Adrenal gland (tissue), 12 donors: ENCODE data around the gene RPL22. TPM values are rescaled to one million over a fixed set of nuclear protein-coding genes. Genes with fewer than 3 reads are reported as not detected.

Experiments
- DNase-seq, 7 donors: peaks; one replicate each; pipeline ENCODE4 v3.0.0-alpha.2; 2019 to 2020
- H3K27ac ChIP-seq, 5 donors: fragments of 200-600 bp; sonication (generic) in 4 of 5; 1 replicate in 3 of 5; 2 replicates in 2 of 5; pipeline versions ENCODE4 v1.5.1 to v1.8.0; 2016 to 2020; ENCODE audit warnings: mild to moderate bottlenecking in 1 of 5
- H3K27me3 ChIP-seq: fragments of 200-600 bp; 2 replicates; pipeline ENCODE4 v1.8.0; 2021
- H3K36me3 ChIP-seq, 2 donors: fragments of 200-600 bp; replicated peaks in 1 of 2; 1 replicate in 1 of 2; 2 replicates in 1 of 2; pipeline versions ENCODE4 v1.5.1 to v1.8.0; 2018 to 2022
- H3K4me1 ChIP-seq, 2 donors: fragments of 200-600 bp; replicated peaks in 1 of 2; 1 replicate in 1 of 2; 2 replicates in 1 of 2; pipeline versions ENCODE4 v1.5.1 to v1.8.0; 2018 to 2021
- H3K4me3 ChIP-seq, 4 donors: fragments of 200-600 bp; sonication (generic) in 3 of 4; one replicate each; pipeline ENCODE4 v1.5.1; 2016 to 2018
- H3K9me3 ChIP-seq, 3 donors: fragments of 200-600 bp; sonication (generic) in 1 of 3; replicated peaks in 1 of 3; 1 replicate in 2 of 3; 2 replicates in 1 of 3; pipeline versions ENCODE4 v1.5.1 to v1.8.0; 2016 to 2021
- CTCF ChIP-seq, 6 experiments: fragments of 450-650 bp in 4 of 6; fragments of 200-600 bp in 2 of 6; sonication (generic) in 1 of 6; IDR thresholded peaks; 1 replicate in 5 of 6; 2 replicates in 1 of 6; pipeline versions ENCODE4 v1.5.1 to v1.8.0; 2016 to 2021; ENCODE audit warnings: antibody characterized with exemption in 6 of 6, mild to moderate bottlenecking in 2 of 6, moderate library complexity in 1 of 6
- POLR2A ChIP-seq, 2 donors: fragments of 450-650 bp; IDR thresholded peaks; one replicate each; pipeline ENCODE4 v1.6.1; 2017; ENCODE audit warnings: antibody characterized with exemption in 2 of 2, mild to moderate bottlenecking in 2 of 2, moderate library complexity in 1 of 2
- WGBS, 4 donors: extraction: QIAGEN DNeasy Blood & Tissue Kit in 2 of 4; methylation state at CpG; one replicate each; pipeline versions ENCODE4 v1.1.5 to v1.1.7; 2013 to 2017; 5-methylcytosine and 5-hydroxymethylcytosine counted together
- intact Hi-C, 2 donors: fragments of 100-400 bp; cut with DNase I; formaldehyde crosslinking; loops; one replicate each; pipeline versions ENCODE4 v1.14.1 to v1.15.0; 2022 to 2023
- polyA plus RNA-seq, 3 donors: library from polyadenylated mRNA; stranded (reverse); fragments of 200-250 nt in 2 of 3; fragments of 350-450 nt in 1 of 3; fragmentation: Illumina TruSeq in 1 of 3; extraction: RNeasy Lipid Tissue Mini Kit (QIAGEN cat#74804) in 1 of 3; gene quantifications; one replicate each; pipeline ENCODE4 v1.2.3, GENCODE V29; 2013 to 2014
- total RNA-seq, 9 donors: library from RNA; depleted of rRNA in 4 of 9; stranded (reverse); fragments of >200 nt in 4 of 9; fragments of 120-200 nt in 1 of 9; fragmentation: NEBNext Ultra II Directional in 1 of 9; extraction: Animal tissue kit (Norgen Biotek cat#: 25700) in 1 of 9; gene quantifications; one replicate each; pipeline versions ENCODE4 v1.1.0 to v1.2.4, GENCODE V29; 2013 to 2023
- donor health status: healthy with polysubstance abuse.
- donor health status: Bipolar disorder and iron deficiency.
- donor health status: DM: yes; HTN: yes; CAD: no.
- donor health status: DM: no; HTN: no; CAD: no.
- donor health status: DM: no; HTN: no; CAD: no.
- donor health status: DM: yes; HTN: yes; CAD: no.

RPL22 gene
- total and polyA plus RNA-seq, 12 donors = 78.5 to 898 (median 305) TPM

- H3K27ac ChIP-seq = no peak overlapping the region
- H3K36me3 ChIP-seq = no peaks in the 10 kb centered on the region
- 70 to 89% (median 84%) methylated on average over 10 to 11 of the region's 11 CpGs for WGBS, 4 donors
- H3K9me3 ChIP-seq = no peaks in the 10 kb centered on the region
- no peak for TF ChIP-seq POLR2A (IDR thresholded peaks at IDR 0.05)
- TF ChIP-seq CTCF (IDR thresholded peaks at IDR 0.05) = no peak
- no peak overlapping the region for H3K4me3 ChIP-seq
- no peaks in the 10 kb centered on the region for H3K4me1 ChIP-seq
- peaks cover 15% of the 10 kb centered on the region for H3K27me3 ChIP-seq
- no peak for DNase-seq
- intact Hi-C loops = no loop called here
Measured at GRCh38 chr1:6150006-6150938, 49.1 kb downstream of the RPL22 start.

- peaks cover 15% of the 10 kb centered on the region for H3K27me3 ChIP-seq
- TF ChIP-seq POLR2A (IDR thresholded peaks at IDR 0.05) (no peak), CTCF (IDR thresholded peaks at IDR 0.05) (no peak)
- H3K4me1 ChIP-seq = no peaks in the 10 kb centered on the region
- no peaks in the 10 kb centered on the region for H3K36me3 ChIP-seq
- no peaks in the 10 kb centered on the region for H3K9me3 ChIP-seq
- H3K27ac ChIP-seq = no peak overlapping the region
- intact Hi-C loops = no loop called here
- no peak for DNase-seq
- WGBS, 4 donors = 80 to 94% (median 83%) methylated on average over 1 of the region's 1 CpG
- no peak overlapping the region for H3K4me3 ChIP-seq
Measured at GRCh38 chr1:6149597-6149996, 49.8 kb downstream of the RPL22 start.

- peak overlapping the region in 1 of 4 donors; percentile 6 for H3K4me3 ChIP-seq
- 3 to 10% (median 6%) methylated on average over 12 to 53 of the region's 53 CpGs for WGBS, 4 donors
- DNase-seq = peak; percentile 29 to 64 (median 57)
Measured at GRCh38 chr1:6148497-6149241, 50.7 kb downstream of the RPL22 start.

More at GRCh38 chr1:6148497-6149241, 50.7 kb downstream of the RPL22 start:
- Histone ChIP-seq H3K27ac (no peak overlapping the region), H3K27me3 (peaks cover 15% of the 10 kb centered on the region), H3K9me3 (no peaks in the 10 kb centered on the region), H3K4me1 (no peaks in the 10 kb centered on the region), H3K36me3 (no peaks in the 10 kb centered on the region)
- TF ChIP-seq POLR2A (IDR thresholded peaks at IDR 0.05) (no peak), CTCF (IDR thresholded peaks at IDR 0.05) (no peak)
- intact Hi-C loops = no loop called here
